Body of pancreas (tissue), 4 donors: Measurements from ENCODE around the gene DDHD1. TPM values are rescaled to one million over a fixed set of nuclear protein-coding genes. Genes with fewer than 3 reads are reported as not detected.
A peak's percentile ranks its signal among the peaks of the same experiment; 100 is the strongest.

Source experiments
- ATAC-seq: fragments of 150-250 bp; one replicate; pipeline ENCODE4 v1.9.1; 2016
- DNase-seq, 4 donors: peaks; one replicate each; pipeline ENCODE4 v3.0.0-alpha.2; 2019
- H3K27ac ChIP-seq, 4 donors: fragments of 200-600 bp; sonication (generic); 1 replicate in 3 of 4; 2 replicates in 1 of 4; pipeline versions ENCODE4 v1.5.1 to v1.6.1; 2016 to 2019; ENCODE audit warnings: mild to moderate bottlenecking in 1 of 4, mixed read lengths in 1 of 4, moderate library complexity in 1 of 4
- H3K27me3 ChIP-seq, 2 donors: fragments of 200-600 bp; sonication (generic); one replicate each; pipeline ENCODE4 v1.6.0; 2016; ENCODE audit warnings: mild to moderate bottlenecking in 1 of 2
- H3K36me3 ChIP-seq, 2 donors: fragments of 200-600 bp; sonication (generic); replicated peaks in 1 of 2; 2 replicates each; pipeline ENCODE4 v1.5.1; 2016; ENCODE audit warnings: low read depth in 2 of 2; ENCODE audit not compliant: insufficient read depth in 1 of 2
- H3K4me1 ChIP-seq: fragments of 200-600 bp; sonication (generic); one replicate; pipeline ENCODE4 v1.6.0; 2016
- H3K4me3 ChIP-seq, 2 donors: fragments of 200-600 bp; sonication (generic); 1 replicate in 1 of 2; 2 replicates in 1 of 2; pipeline ENCODE4 v1.5.1; 2016 to 2019
- H3K9me3 ChIP-seq, 3 donors: fragments of 200-600 bp; sonication (generic); 1 replicate in 2 of 3; 2 replicates in 1 of 3; pipeline ENCODE4 v1.5.1; 2016
- CTCF ChIP-seq, 7 experiments: fragments of 450-650 bp in 4 of 7; fragments of 200-600 bp in 3 of 7; sonication (generic) in 3 of 7; IDR thresholded peaks; one replicate each; pipeline ENCODE4 v1.5.1; 2016 to 2019; ENCODE audit warnings: antibody characterized with exemption in 7 of 7
- POLR2A ChIP-seq, 3 donors: fragments of 450-650 bp; IDR thresholded peaks; one replicate each; pipeline ENCODE4 v1.6.1; 2016; ENCODE audit warnings: antibody characterized with exemption in 3 of 3, mild to moderate bottlenecking in 2 of 3
- WGBS, 2 donors: methylation state at CpG; one replicate each; pipeline ENCODE4 v1.1.5; 2017; 5-methylcytosine and 5-hydroxymethylcytosine counted together
- intact Hi-C: fragments of 100-400 bp; cut with DNase I; formaldehyde crosslinking; loops from one replicate; pipeline ENCODE4 v1.15.1; 2023
- total RNA-seq, 2 donors: library from RNA; depleted of rRNA; stranded (reverse); fragments of >200 nt; gene quantifications; one replicate each; pipeline ENCODE4 v1.1.0, GENCODE V29; 2016

The DDHD1 gene
- total RNA-seq, 2 donors from 2014 or later, result 7.6 to 22.6 TPM

- WGBS, 2 donors, result 63 to 68% methylated on average over 1 of the region's 1 CpG
- no peak for ATAC-seq
- peaks cover 16% of the 10 kb centered on the region for H3K4me1 ChIP-seq
- no peaks in the 10 kb centered on the region for H3K9me3 ChIP-seq
- H3K27me3 ChIP-seq, result no peaks in the 10 kb centered on the region
- TF ChIP-seq CTCF (IDR thresholded peaks at IDR 0.05), result no peak
- TF ChIP-seq POLR2A (IDR thresholded peaks at IDR 0.05), result no peak
- intact Hi-C loops, result no loop called here
- no peak for DNase-seq
- no peak overlapping the region for H3K4me3 ChIP-seq
- H3K27ac ChIP-seq, result peak overlapping the region in 1 of 4 donors; percentile 33
- no peaks in the 10 kb centered on the region for H3K36me3 ChIP-seq
These were observed 120.2 kb downstream of the DDHD1 start for GRCh38 chr14:53032838-53033390.

DNA sequence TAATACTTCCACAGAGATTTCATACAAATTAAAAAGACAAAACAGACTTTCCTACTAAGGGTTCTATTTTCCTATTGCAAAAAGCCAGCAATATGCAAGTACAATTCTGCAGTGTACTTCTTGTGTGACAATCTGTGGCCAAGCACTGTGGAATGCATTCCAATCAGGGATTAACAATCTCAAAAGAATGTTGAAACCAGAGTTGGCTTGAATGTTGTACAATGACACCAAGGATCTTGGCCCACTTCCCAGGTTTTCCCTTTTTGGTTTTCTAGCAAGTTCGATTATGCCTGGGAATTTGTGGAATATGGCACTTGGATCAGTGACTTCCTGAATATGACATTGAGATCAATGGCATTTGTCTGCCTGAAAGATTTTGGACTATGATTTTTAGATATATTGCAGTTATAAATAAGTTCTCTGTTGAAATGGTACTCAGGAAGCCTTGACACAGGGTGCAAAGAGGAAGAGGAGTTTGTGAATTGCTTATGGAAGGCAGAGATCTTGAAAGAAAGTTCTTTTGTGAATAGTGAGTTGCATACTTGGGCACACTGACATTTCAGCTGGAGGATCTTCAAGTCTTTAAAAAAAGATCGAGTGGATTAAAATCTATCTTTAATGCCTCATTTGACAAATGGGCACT lies 120.8 kb downstream of the DDHD1 start:
- peak; percentile 81 for ATAC-seq
- no peak overlapping the region for H3K4me3 ChIP-seq
- TF ChIP-seq CTCF (IDR thresholded peaks at IDR 0.05) (no peak), POLR2A (IDR thresholded peaks at IDR 0.05) (no peak)
- 18 to 21% methylated on average over 2 of the region's 2 CpGs for WGBS, 2 donors
- peak overlapping the region in 2 of 4 donors; percentile 24 to 38 for H3K27ac ChIP-seq
- H3K36me3 ChIP-seq, result no peaks in the 10 kb centered on the region
- H3K4me1 ChIP-seq, result peaks cover 16% of the 10 kb centered on the region
- intact Hi-C loops, result no loop called here
- H3K9me3 ChIP-seq, result no peaks in the 10 kb centered on the region
- no peaks in the 10 kb centered on the region for H3K27me3 ChIP-seq
- DNase-seq, result peak; percentile 25 to 48 (median 34)

GRCh38 chr14:53027562-53027961 lies 125.6 kb downstream of the DDHD1 start:
- TF ChIP-seq CTCF (IDR thresholded peaks at IDR 0.05) (no peak), POLR2A (IDR thresholded peaks at IDR 0.05) (no peak)
- H3K27me3 ChIP-seq, result no peaks in the 10 kb centered on the region
- H3K9me3 ChIP-seq, result no peaks in the 10 kb centered on the region
- no peaks in the 10 kb centered on the region for H3K36me3 ChIP-seq
- peaks cover 9% of the 10 kb centered on the region for H3K4me1 ChIP-seq
- WGBS, 2 donors, result 61 to 84% methylated on average over 3 of the region's 3 CpGs
- DNase-seq (no peak), ATAC-seq (no peak)
- H3K4me3 ChIP-seq, result no peak overlapping the region
- intact Hi-C loops, result no loop called here
- no peak overlapping the region for H3K27ac ChIP-seq

DNA sequence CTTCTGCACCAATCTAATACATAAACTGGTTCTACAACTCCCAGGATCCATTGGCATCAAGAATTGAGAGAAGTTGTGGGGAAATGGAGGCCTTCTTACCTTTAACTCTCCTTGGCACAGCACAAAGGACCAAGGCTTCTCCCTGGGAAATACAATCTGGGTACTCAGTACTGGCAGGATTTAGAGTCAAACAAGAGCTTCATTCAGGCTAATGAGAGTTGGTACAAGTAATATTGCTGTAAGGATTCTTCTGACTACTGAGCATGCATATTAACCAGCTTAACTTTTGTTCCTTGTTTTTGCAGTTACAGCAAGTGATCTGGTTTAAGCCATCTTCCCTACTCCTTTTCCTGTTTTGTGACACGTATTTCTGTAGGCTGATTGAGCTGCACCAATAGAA lies 126.1 kb downstream of the DDHD1 start:
- no peak overlapping the region for H3K4me3 ChIP-seq
- 29 to 39% methylated on average over 1 of the region's 1 CpG for WGBS, 2 donors
- intact Hi-C loops, result no loop called here
- DNase-seq, result no peak
- H3K27ac ChIP-seq, result no peak overlapping the region
- H3K27me3 ChIP-seq, result no peaks in the 10 kb centered on the region
- H3K9me3 ChIP-seq, result no peaks in the 10 kb centered on the region
- no peaks in the 10 kb centered on the region for H3K36me3 ChIP-seq
- H3K4me1 ChIP-seq, result peaks cover 4% of the 10 kb centered on the region
- no peak for ATAC-seq
- TF ChIP-seq CTCF (IDR thresholded peaks at IDR 0.05) (no peak), POLR2A (IDR thresholded peaks at IDR 0.05) (no peak)

GRCh38 chr14:53023325-53023724 lies 129.8 kb downstream of the DDHD1 start:
- DNase-seq, result no peak
- H3K4me1 ChIP-seq, result no peaks in the 10 kb centered on the region
- no peak overlapping the region for H3K27ac ChIP-seq
- 93 to 94% methylated on average over 3 of the region's 3 CpGs for WGBS, 2 donors
- no peaks in the 10 kb centered on the region for H3K27me3 ChIP-seq
- TF ChIP-seq POLR2A (IDR thresholded peaks at IDR 0.05), result no peak
- no peak for TF ChIP-seq CTCF (IDR thresholded peaks at IDR 0.05)
- no peaks in the 10 kb centered on the region for H3K9me3 ChIP-seq
- intact Hi-C loops, result no loop called here
- H3K4me3 ChIP-seq, result no peak overlapping the region
- H3K36me3 ChIP-seq, result no peaks in the 10 kb centered on the region
- no peak for ATAC-seq
